Smooth muscle cell (in vitro differentiated cells): ENCODE data around the gene PKHD1. TPM values are rescaled to one million over a fixed set of nuclear protein-coding genes. Genes with fewer than 3 reads are reported as not detected.

Experiments
- DNase-seq: peaks from one replicate; lab custom pipeline; 2025; ENCODE audit not compliant: unreplicated experiment; lab: John Stamatoyannopoulos, UW
- H2AFZ ChIP-seq: fragments of 200-600 bp; sonication (generic); 2 replicates; pipeline ENCODE4 v1.6.0; 2016; ENCODE audit warnings: antibody characterized with exemption, low read depth, mild to moderate bottlenecking
- H3F3A ChIP-seq: fragments of 200-600 bp; sonication (generic); 2 replicates; pipeline ENCODE4 v1.6.0; 2017; ENCODE audit warnings: antibody characterized with exemption, low read depth
- H3K27ac ChIP-seq: fragments of 200-600 bp; sonication (generic); 2 replicates; pipeline ENCODE4 v1.5.1; 2016; ENCODE audit warnings: low read depth, mild to moderate bottlenecking
- H3K27me3 ChIP-seq: fragments of 200-600 bp; sonication (generic); 2 replicates; pipeline ENCODE4 v1.6.1; 2016; ENCODE audit warnings: low read depth, mild to moderate bottlenecking
- H3K36me3 ChIP-seq: fragments of 200-600 bp; sonication (generic); 2 replicates; pipeline ENCODE4 v1.5.1; 2016; ENCODE audit warnings: low read depth
- H3K4me1 ChIP-seq: fragments of 200-600 bp; sonication (generic); 2 replicates; pipeline ENCODE4 v1.5.1; 2016; ENCODE audit warnings: low read depth
- H3K4me2 ChIP-seq: fragments of 200-600 bp; sonication (generic); 2 replicates; pipeline ENCODE4 v1.6.0; 2016; ENCODE audit warnings: mild to moderate bottlenecking
- H3K4me3 ChIP-seq: fragments of 200-600 bp; sonication (generic); 2 replicates; pipeline ENCODE4 v1.5.1; 2016; ENCODE audit warnings: mild to moderate bottlenecking
- H3K79me2 ChIP-seq: fragments of 200-600 bp; sonication (generic); 2 replicates; pipeline ENCODE4 v1.6.0; 2016; ENCODE audit warnings: low read depth, mild to moderate bottlenecking
- H3K9ac ChIP-seq: fragments of 200-600 bp; sonication (generic); 2 replicates; pipeline ENCODE4 v1.6.0; 2016; ENCODE audit warnings: low read depth
- H3K9me3 ChIP-seq: fragments of 200-600 bp; sonication (generic); replicated peaks from 2 replicates; pipeline ENCODE4 v1.5.1; 2016; ENCODE audit warnings: low read depth
- H4K20me1 ChIP-seq: fragments of 200-600 bp; sonication (generic); 2 replicates; pipeline ENCODE4 v1.6.0; 2016; ENCODE audit warnings: low read depth
- WGBS: methylation state at CpG from one replicate; pipeline ENCODE4 v1.1.7; 2016; ENCODE audit warnings: low lambda C conversion rate; 5-methylcytosine and 5-hydroxymethylcytosine counted together
- polyA plus RNA-seq: library from polyadenylated mRNA; unstranded; fragments of >200 nt; fragmentation: Nextera tagmentation; extraction: Ambion mirVana; gene quantifications from 2 replicates; pipeline ENCODE4 v1.2.1, GENCODE V29; 2016
- total RNA-seq: library from RNA; depleted of rRNA; stranded (reverse); fragments of >200 nt; gene quantifications from 2 replicates; pipeline ENCODE4 v1.2.3, GENCODE V29; 2014
- TF ChIP-seq, protein P1 (sequence below): fragments of 200-600 bp; sonication (generic); IDR thresholded peaks from 2 replicates; pipeline ENCODE4 v1.5.1; 2017; ENCODE audit warnings: borderline replicate concordance, mild to moderate bottlenecking, antibody characterized with exemption; ENCODE audit not compliant: insufficient read depth, poor library complexity, severe bottlenecking

PKHD1 gene
- total and polyA plus RNA-seq, 2 experiments from 2014 or later = not detected

DNA sequence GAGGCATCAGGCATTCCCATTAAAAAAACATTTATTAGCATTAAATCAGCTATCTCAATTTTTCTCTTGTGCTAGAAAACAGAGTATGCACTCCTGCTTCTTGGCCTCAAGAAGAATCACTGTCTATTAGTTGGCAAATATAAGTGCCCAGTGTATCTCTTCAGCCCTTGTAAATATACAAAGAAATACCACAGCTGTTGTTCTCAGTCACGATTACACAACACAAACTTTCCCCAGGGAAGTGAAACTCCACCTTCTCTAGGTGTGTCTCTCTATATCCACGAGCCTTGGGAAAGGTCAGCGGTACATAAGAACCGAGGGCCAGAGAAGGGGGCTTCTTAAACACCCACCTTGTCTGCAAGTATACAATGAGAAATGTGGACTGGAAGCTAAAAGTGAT is 194.7 kb downstream of the PKHD1 start:
- no peaks in the 10 kb centered on the region for H3K27me3 ChIP-seq
- H4K20me1 ChIP-seq = no peaks in the 10 kb centered on the region
- H2AFZ ChIP-seq = no peak overlapping the region
- no peak for DNase-seq
- WGBS = 95% methylated on average over 4 of the region's 4 CpGs
- TF ChIP-seq, protein P1, sequence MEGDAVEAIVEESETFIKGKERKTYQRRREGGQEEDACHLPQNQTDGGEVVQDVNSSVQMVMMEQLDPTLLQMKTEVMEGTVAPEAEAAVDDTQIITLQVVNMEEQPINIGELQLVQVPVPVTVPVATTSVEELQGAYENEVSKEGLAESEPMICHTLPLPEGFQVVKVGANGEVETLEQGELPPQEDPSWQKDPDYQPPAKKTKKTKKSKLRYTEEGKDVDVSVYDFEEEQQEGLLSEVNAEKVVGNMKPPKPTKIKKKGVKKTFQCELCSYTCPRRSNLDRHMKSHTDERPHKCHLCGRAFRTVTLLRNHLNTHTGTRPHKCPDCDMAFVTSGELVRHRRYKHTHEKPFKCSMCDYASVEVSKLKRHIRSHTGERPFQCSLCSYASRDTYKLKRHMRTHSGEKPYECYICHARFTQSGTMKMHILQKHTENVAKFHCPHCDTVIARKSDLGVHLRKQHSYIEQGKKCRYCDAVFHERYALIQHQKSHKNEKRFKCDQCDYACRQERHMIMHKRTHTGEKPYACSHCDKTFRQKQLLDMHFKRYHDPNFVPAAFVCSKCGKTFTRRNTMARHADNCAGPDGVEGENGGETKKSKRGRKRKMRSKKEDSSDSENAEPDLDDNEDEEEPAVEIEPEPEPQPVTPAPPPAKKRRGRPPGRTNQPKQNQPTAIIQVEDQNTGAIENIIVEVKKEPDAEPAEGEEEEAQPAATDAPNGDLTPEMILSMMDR = no peak
- H3K36me3 ChIP-seq = no peaks in the 10 kb centered on the region
- H3K27ac ChIP-seq = no peak overlapping the region
- no peaks in the 10 kb centered on the region for H3K9me3 ChIP-seq
- no peak overlapping the region for H3K4me2 ChIP-seq
- no peak overlapping the region for H3K4me3 ChIP-seq
- H3K4me1 ChIP-seq = no peaks in the 10 kb centered on the region
- H3K9ac ChIP-seq = no peak overlapping the region
- H3F3A ChIP-seq = no peaks in the 10 kb centered on the region
- H3K79me2 ChIP-seq = no peaks in the 10 kb centered on the region

DNA sequence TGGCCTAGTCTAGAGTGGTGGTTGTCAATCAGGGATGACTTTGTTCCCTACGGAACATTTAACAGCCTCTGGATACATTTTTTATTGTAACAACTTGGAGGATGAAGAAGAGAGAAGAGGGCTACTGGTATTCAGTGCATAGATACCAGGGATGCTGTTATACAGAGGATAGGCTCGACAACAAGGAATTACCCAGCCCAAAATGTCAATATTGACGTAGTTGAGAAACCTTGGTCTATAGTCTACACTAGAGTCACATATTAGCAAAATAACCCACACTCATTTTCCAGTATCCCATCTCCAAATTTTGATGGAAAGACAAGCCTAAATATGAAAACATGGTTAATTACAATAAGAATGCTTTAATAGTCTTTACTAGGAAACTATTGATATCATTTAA is 195.1 kb downstream of the PKHD1 start:
- DNase-seq = no peak
- no peak overlapping the region for H3K4me3 ChIP-seq
- no peak overlapping the region for H3K9ac ChIP-seq
- TF ChIP-seq, protein P1 = no peak
- H4K20me1 ChIP-seq = no peaks in the 10 kb centered on the region
- no peaks in the 10 kb centered on the region for H3K9me3 ChIP-seq
- no peak overlapping the region for H2AFZ ChIP-seq
- no peak overlapping the region for H3K4me2 ChIP-seq
- H3K27me3 ChIP-seq = no peaks in the 10 kb centered on the region
- WGBS = 89% methylated on average over 3 of the region's 3 CpGs
- no peaks in the 10 kb centered on the region for H3K79me2 ChIP-seq
- no peaks in the 10 kb centered on the region for H3K4me1 ChIP-seq
- no peaks in the 10 kb centered on the region for H3K36me3 ChIP-seq
- no peak overlapping the region for H3K27ac ChIP-seq
- H3F3A ChIP-seq = no peaks in the 10 kb centered on the region

DNA sequence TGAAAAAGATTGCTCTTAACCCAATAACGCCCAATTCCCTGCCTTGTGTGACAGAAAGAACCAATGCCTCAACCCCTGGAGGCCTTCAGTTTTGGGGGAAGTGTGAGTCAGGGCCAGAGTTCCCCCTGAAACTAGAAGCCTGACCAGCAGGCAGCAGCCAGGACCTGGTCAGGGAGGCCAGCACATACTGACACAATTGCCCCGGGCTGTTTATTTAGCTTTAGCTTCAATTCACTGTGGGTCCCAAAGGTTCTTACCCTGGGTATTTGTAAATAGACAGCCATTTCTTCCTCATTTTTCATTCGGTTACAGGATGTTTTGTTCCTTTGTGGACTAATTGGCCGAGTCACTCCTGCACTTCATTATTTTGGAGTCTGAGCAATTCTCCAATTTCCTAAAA is 195.6 kb downstream of the PKHD1 start:
- DNase-seq = no peak
- Histone ChIP-seq H3K4me3 (no peak overlapping the region), H3K36me3 (no peaks in the 10 kb centered on the region), H3K9ac (no peak overlapping the region), H3K27me3 (no peaks in the 10 kb centered on the region), H3F3A (no peaks in the 10 kb centered on the region), H3K27ac (no peak overlapping the region), H3K4me2 (no peak overlapping the region), H4K20me1 (no peaks in the 10 kb centered on the region), H3K4me1 (no peaks in the 10 kb centered on the region), H3K9me3 (no peaks in the 10 kb centered on the region), H2AFZ (no peak overlapping the region), H3K79me2 (no peaks in the 10 kb centered on the region)
- WGBS = 91% methylated on average over 4 of the region's 4 CpGs
- TF ChIP-seq, protein P1 = no peak

DNA sequence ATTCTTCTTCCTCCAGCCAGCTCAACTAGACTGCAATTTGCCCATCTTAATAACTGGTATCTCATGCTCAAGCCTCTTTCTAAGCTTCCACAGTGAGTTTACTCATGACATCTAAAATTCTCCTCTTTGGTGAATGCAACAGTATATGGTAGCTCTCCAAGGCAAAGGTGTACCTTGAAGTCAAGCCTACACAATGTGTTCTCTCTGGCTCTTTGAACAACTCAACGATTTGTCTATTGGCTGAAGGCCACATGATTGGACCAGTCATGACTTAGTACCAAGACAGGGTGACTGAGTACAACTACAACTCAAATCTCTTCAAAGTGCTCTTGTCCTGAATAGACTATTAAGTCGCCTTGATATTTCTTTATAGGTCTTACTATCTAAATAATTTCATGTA is 199.6 kb downstream of the PKHD1 start:
- H3K27ac ChIP-seq = no peak overlapping the region
- DNase-seq = no peak
- H3K9ac ChIP-seq = no peak overlapping the region
- WGBS = 62% methylated on average over 2 of the region's 2 CpGs
- no peaks in the 10 kb centered on the region for H3K9me3 ChIP-seq
- no peaks in the 10 kb centered on the region for H3K36me3 ChIP-seq
- no peaks in the 10 kb centered on the region for H3K4me1 ChIP-seq
- H3F3A ChIP-seq = no peaks in the 10 kb centered on the region
- H4K20me1 ChIP-seq = no peaks in the 10 kb centered on the region
- peaks cover 6% of the 10 kb centered on the region for H3K27me3 ChIP-seq
- no peak overlapping the region for H2AFZ ChIP-seq
- no peak overlapping the region for H3K4me3 ChIP-seq
- H3K4me2 ChIP-seq = no peak overlapping the region
- TF ChIP-seq, protein P1 = no peak
- H3K79me2 ChIP-seq = no peaks in the 10 kb centered on the region
